MCF 10A (cell line): ENCODE results near the gene GIPC1. TPM values are rescaled to one million over a fixed set of nuclear protein-coding genes. Genes with fewer than 3 reads are reported as not detected.
A peak's percentile ranks its signal among the peaks of the same experiment; 100 is the strongest.

Experiments used
- BruUV-seq: library from RNA; stranded (reverse); fragments of 400-500 nt; replicated peaks from 2 replicates; lab custom pipeline; 2021; lab: Mats Ljungman, UMichigan
- CTCF ChIA-PET: fragments of 300-600 bp; sonication (Branson Sonifier 250); formaldehyde crosslinking; extraction: SDS; loops from one replicate; lab custom pipeline; 2021; ENCODE audit warnings: antibody characterized with exemption, inconsistent platforms; lab: Yijun Ruan, JAX
- POLR2A ChIA-PET: fragments of 300-600, 350-650 bp; sonication (Branson Sonifier 250); formaldehyde crosslinking; extraction: SDS; loops from one replicate; lab custom pipeline; 2020; ENCODE audit warnings: antibody characterized with exemption, inconsistent platforms; lab: Yijun Ruan, JAX
- DNase-seq: peaks from one replicate; pipeline ENCODE4 v3.0.0-alpha.2; 2018; ENCODE audit not compliant: unreplicated experiment
- H3K27ac Mint-ChIP-seq: one replicate; pipeline ENCODE4 v1.8.0; 2022; ENCODE audit warnings: mild to moderate bottlenecking, low read depth, mixed read lengths; ENCODE audit not compliant: unreplicated experiment
- H3K27me3 Mint-ChIP-seq: one replicate; pipeline ENCODE4 v1.8.0; 2022; ENCODE audit warnings: mixed read lengths; ENCODE audit not compliant: insufficient read depth, unreplicated experiment
- H3K36me3 Mint-ChIP-seq: one replicate; pipeline ENCODE4 v1.8.0; 2022; ENCODE audit warnings: mild to moderate bottlenecking, moderate library complexity, mixed read lengths; ENCODE audit not compliant: insufficient read depth, unreplicated experiment
- H3K4me1 Mint-ChIP-seq: one replicate; pipeline ENCODE4 v1.8.0; 2022; ENCODE audit warnings: mixed read lengths; ENCODE audit not compliant: insufficient read depth, unreplicated experiment
- H3K4me3 Mint-ChIP-seq: one replicate; pipeline ENCODE4 v1.8.0; 2022; ENCODE audit warnings: mild to moderate bottlenecking, moderate library complexity, mixed read lengths; ENCODE audit not compliant: unreplicated experiment
- H3K9me3 Mint-ChIP-seq: one replicate; pipeline ENCODE4 v1.8.0; 2022; ENCODE audit warnings: mixed read lengths; ENCODE audit not compliant: unreplicated experiment
- CTCF ChIP-seq: fragments of 200-600 bp; IDR thresholded peaks from one replicate; pipeline ENCODE4 v1.8.0; 2022; ENCODE audit warnings: antibody characterized with exemption, mild to moderate bottlenecking; ENCODE audit not compliant: unreplicated experiment
- intact Hi-C: fragments of 100-400 bp; cut with micrococcal nuclease; formaldehyde crosslinking; loops from 2 replicates; pipeline ENCODE4 v1.14.1; 2022
- total RNA-seq: library from RNA; stranded (reverse); gene quantifications from 2 replicates; pipeline ENCODE4 v1.2.3, GENCODE V29; 2022

Gene GIPC1
- total RNA-seq, 1 experiment from 2014 or later: 108 TPM

DNA sequence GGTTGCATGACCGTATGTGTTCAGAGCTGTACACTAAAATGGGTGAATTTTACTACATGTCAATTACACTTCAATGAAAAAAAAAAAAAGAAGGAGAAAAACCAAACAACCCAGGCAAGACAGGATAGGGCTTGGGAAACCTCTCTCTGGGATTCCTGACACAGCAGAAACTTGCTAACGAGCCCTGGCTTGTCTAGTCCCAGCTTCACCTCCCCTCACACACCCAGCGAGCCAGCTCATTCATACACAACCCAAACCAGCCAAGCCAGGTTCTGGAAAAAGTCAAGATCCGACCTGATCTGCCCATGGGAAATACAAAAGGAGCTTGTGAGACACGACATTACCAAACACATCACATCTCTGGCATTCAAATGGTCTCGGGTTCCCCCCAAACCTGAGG is 29.8 kb upstream of the GIPC1 start:
- ChIA-PET CTCF (interaction anchor here (0.9 to 2.1 kb wide), 9 partner anchors 10 to 46 kb away, joined by 3 to 9 read pairs (median 4); no protein-coding TSS in a partner anchor), POLR2A (interaction anchor here (0.6 to 7.2 kb wide), 17 partner anchors 8 to 1362 kb away, joined by 3 to 148 read pairs (median 5); partner anchors contain the start of genes DNAJB1, GIPC1 and ZNF333)
- TF ChIP-seq CTCF: no peak
- Mint-ChIP-seq H3K27me3 (no peaks in the 10 kb centered on the region), H3K36me3 (peaks cover 11% of the 10 kb centered on the region), H3K4me3 (peak overlapping the region; percentile 35), H3K4me1 (peaks cover 27% of the 10 kb centered on the region), H3K27ac (peak overlapping the region; percentile 82), H3K9me3 (no peaks in the 10 kb centered on the region)
- DNase-seq: peak; percentile 94
- BruUV-seq: no TSS peak
- intact Hi-C loops: loop anchor here (5.0 kb wide), 1 partner anchor 1363 kb away; no protein-coding TSS in a partner anchor

- no peak for TF ChIP-seq CTCF
Measured at GRCh38 chr19:14520543-14520942, 24.6 kb upstream of the GIPC1 start.

GRCh38 chr19:14519860-14520407 is 24.0 kb upstream of the GIPC1 start:
- BruUV-seq: no TSS peak
- Mint-ChIP-seq H3K36me3 (peaks cover 38% of the 10 kb centered on the region), H3K27ac (peak overlapping the region; percentile 97), H3K4me1 (peaks cover 23% of the 10 kb centered on the region), H3K9me3 (no peaks in the 10 kb centered on the region), H3K27me3 (no peaks in the 10 kb centered on the region), H3K4me3 (peak overlapping the region; percentile 57)
- CTCF ChIA-PET: interaction anchor here (0.5 to 7.9 kb wide), 4 partner anchors 9 to 37 kb away, joined by 3 to 53 read pairs (median 3); partner anchors contain the start of gene GIPC1
- no peak for TF ChIP-seq CTCF
- POLR2A ChIA-PET: interaction anchor here (0.5 to 5.6 kb wide), 7 partner anchors 9 to 1785 kb away, joined by 3 to 153 read pairs (median 5); partner anchors contain the start of genes DDX39A and GIPC1
- intact Hi-C loops: no loop called here
- DNase-seq: no peak

More at GRCh38 chr19:14520543-14520942, 24.6 kb upstream of the GIPC1 start:
- ChIA-PET CTCF (interaction anchor here (0.7 to 7.9 kb wide), 4 partner anchors 9 to 33 kb away, joined by 3 to 53 read pairs (median 5); no protein-coding TSS in a partner anchor), POLR2A (interaction anchor here (0.6 to 1.4 kb wide), 3 partner anchors 9 to 1785 kb away, joined by 3 to 5 read pairs (median 3); partner anchors contain the start of gene GIPC1)
- DNase-seq: no peak
- Mint-ChIP-seq H3K36me3 (peaks cover 32% of the 10 kb centered on the region), H3K4me3 (no peak overlapping the region), H3K9me3 (no peaks in the 10 kb centered on the region), H3K4me1 (peaks cover 21% of the 10 kb centered on the region), H3K27ac (no peak overlapping the region), H3K27me3 (no peaks in the 10 kb centered on the region)
- no TSS peak for BruUV-seq
- intact Hi-C loops: no loop called here

- intact Hi-C loops: no loop called here
- TF ChIP-seq CTCF: no peak
- Mint-ChIP-seq H3K27ac (peak overlapping the region; percentile 97), H3K9me3 (no peaks in the 10 kb centered on the region), H3K4me3 (peak overlapping the region; percentile 57), H3K27me3 (no peaks in the 10 kb centered on the region), H3K36me3 (peaks cover 44% of the 10 kb centered on the region), H3K4me1 (peaks cover 23% of the 10 kb centered on the region)
- BruUV-seq: no TSS peak
- DNase-seq: no peak
- ChIA-PET POLR2A (interaction anchor here (0.5 to 15.7 kb wide), 10 partner anchors 9 to 808 kb away, joined by 3 to 203 read pairs (median 14); partner anchors contain the start of genes DDX39A, GIPC1, NDUFB7 and TECR), CTCF (interaction anchor here (0.8 to 7.9 kb wide), 2 partner anchors 8 to 14 kb away, joined by 3 to 53 read pairs; no protein-coding TSS in a partner anchor)
Measured at GRCh38 chr19:14519245-14519859, 23.4 kb upstream of the GIPC1 start.
